ENCODE measurements around the gene RASD2.

DNA sequence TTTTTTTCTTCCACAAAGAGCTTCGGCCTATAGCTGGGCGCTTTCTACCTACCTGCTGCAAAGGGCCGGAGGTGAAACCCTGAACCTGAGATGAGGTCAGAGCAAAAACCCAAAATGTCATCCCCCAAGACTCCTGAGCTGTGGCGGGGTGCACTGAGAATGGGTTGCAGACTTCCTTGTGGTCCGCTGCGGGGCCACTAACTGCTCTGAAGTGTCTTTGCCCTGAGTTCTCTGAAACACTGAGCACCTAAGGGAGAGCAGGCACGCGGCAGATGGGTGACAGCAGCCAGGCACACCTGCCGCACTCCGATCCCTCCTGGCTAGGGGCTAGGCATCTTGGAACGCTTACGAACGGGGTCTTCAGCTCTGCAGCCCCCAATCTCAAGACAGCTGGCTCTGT, 29.3 kb downstream of the RASD2 start:
- TF ChIP-seq, protein P1, sequence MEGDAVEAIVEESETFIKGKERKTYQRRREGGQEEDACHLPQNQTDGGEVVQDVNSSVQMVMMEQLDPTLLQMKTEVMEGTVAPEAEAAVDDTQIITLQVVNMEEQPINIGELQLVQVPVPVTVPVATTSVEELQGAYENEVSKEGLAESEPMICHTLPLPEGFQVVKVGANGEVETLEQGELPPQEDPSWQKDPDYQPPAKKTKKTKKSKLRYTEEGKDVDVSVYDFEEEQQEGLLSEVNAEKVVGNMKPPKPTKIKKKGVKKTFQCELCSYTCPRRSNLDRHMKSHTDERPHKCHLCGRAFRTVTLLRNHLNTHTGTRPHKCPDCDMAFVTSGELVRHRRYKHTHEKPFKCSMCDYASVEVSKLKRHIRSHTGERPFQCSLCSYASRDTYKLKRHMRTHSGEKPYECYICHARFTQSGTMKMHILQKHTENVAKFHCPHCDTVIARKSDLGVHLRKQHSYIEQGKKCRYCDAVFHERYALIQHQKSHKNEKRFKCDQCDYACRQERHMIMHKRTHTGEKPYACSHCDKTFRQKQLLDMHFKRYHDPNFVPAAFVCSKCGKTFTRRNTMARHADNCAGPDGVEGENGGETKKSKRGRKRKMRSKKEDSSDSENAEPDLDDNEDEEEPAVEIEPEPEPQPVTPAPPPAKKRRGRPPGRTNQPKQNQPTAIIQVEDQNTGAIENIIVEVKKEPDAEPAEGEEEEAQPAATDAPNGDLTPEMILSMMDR (conservative IDR thresholded peaks at IDR 0.05; ENCODE audit: low read depth in 2 of 2): no peak
- TF ChIP-seq EZH2phosphoT487 (IDR thresholded peaks at IDR 0.05; ENCODE audit: unreplicated experiment) (no peak), ETS1 (IDR thresholded peaks at IDR 0.05) (no peak), POLR2AphosphoS5 (IDR thresholded peaks at IDR 0.05; ENCODE audit: low read depth) (no peak), EZH2 (IDR thresholded peaks at IDR 0.05; ENCODE audit: low read depth, unreplicated experiment) (no peak), REST (IDR thresholded peaks at IDR 0.05; ENCODE audit: unreplicated experiment) (no peak), CREB1 (CRISPR knock-in tag; IDR thresholded peaks at IDR 0.05; ENCODE audit: low read depth) (no peak), NANOG (IDR thresholded peaks at IDR 0.05; ENCODE audit: borderline replicate concordance) (no peak)

Data from GM23338 (cell line).